ENCODE results near the gene IQCK.

- TF ChIP-seq EP300 (IDR thresholded peaks at IDR 0.05; ENCODE audit: borderline replicate concordance) = no peak
- no peak for TF ChIP-seq TAF1 (IDR thresholded peaks at IDR 0.05; ENCODE audit: low read depth)
- TF ChIP-seq, protein P1, sequence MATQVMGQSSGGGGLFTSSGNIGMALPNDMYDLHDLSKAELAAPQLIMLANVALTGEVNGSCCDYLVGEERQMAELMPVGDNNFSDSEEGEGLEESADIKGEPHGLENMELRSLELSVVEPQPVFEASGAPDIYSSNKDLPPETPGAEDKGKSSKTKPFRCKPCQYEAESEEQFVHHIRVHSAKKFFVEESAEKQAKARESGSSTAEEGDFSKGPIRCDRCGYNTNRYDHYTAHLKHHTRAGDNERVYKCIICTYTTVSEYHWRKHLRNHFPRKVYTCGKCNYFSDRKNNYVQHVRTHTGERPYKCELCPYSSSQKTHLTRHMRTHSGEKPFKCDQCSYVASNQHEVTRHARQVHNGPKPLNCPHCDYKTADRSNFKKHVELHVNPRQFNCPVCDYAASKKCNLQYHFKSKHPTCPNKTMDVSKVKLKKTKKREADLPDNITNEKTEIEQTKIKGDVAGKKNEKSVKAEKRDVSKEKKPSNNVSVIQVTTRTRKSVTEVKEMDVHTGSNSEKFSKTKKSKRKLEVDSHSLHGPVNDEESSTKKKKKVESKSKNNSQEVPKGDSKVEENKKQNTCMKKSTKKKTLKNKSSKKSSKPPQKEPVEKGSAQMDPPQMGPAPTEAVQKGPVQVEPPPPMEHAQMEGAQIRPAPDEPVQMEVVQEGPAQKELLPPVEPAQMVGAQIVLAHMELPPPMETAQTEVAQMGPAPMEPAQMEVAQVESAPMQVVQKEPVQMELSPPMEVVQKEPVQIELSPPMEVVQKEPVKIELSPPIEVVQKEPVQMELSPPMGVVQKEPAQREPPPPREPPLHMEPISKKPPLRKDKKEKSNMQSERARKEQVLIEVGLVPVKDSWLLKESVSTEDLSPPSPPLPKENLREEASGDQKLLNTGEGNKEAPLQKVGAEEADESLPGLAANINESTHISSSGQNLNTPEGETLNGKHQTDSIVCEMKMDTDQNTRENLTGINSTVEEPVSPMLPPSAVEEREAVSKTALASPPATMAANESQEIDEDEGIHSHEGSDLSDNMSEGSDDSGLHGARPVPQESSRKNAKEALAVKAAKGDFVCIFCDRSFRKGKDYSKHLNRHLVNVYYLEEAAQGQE (IDR thresholded peaks at IDR 0.05; ENCODE audit: low read depth) = no peak
These were observed 26.8 kb upstream of the IQCK start for GRCh38 chr16:19691161-19691711.

Data from Ishikawa (cell line).